K562 (cell line): ENCODE measurements around the gene SDHC. TPM values are rescaled to one million over a fixed set of nuclear protein-coding genes. Genes with fewer than 3 reads are reported as not detected.

ENCODE experiments used
- ATF2 ChIP-seq: sonication (generic); formaldehyde crosslinking; IDR thresholded peaks from 2 replicates; pipeline ENCODE4 v1.8.1; 2022; ENCODE audit warnings: missing genetic modification reagents
- DDX20 ChIP-seq: fragments of 450-650 bp; IDR thresholded peaks from 2 replicates; pipeline ENCODE4 v1.6.1; 2016; ENCODE audit warnings: missing genetic modification characterization, low read depth, mild to moderate bottlenecking, missing compliant biosample characterization, moderate library complexity
- HNRNPH1 ChIP-seq: fragments of 200-400 bp; formaldehyde crosslinking; optimal IDR thresholded peaks from 2 replicates; pipeline ENCODE3; 2017; ENCODE audit warnings: low read depth, mild to moderate bottlenecking, low read length, moderate library complexity
- KLF1 ChIP-seq: fragments of 450-650 bp; IDR thresholded peaks from 2 replicates; pipeline ENCODE4 v1.6.1; 2016; ENCODE audit warnings: missing genetic modification characterization, missing compliant biosample characterization
- NFIX ChIP-seq: fragments of 250-450 bp; sonication (Bioruptor Pico); IDR thresholded peaks from 2 replicates; pipeline ENCODE4 v1.4.0; 2020; ENCODE audit warnings: low read depth, mild to moderate bottlenecking, moderate library complexity
- NR3C1 ChIP-seq: sonication (generic); formaldehyde crosslinking; IDR thresholded peaks from 2 replicates; pipeline ENCODE4 v1.8.1; 2022; ENCODE audit warnings: missing genetic modification reagents
- RBM15 ChIP-seq: fragments of 200-400 bp; formaldehyde crosslinking; IDR thresholded peaks from 2 replicates; pipeline ENCODE4 v1.6.1; 2018; ENCODE audit warnings: mild to moderate bottlenecking, low read length, moderate library complexity; ENCODE audit not compliant: insufficient read depth
- SFPQ ChIP-seq: fragments of 200-400 bp; formaldehyde crosslinking; IDR thresholded peaks from 2 replicates; pipeline ENCODE4 v1.6.1; 2017; ENCODE audit warnings: mild to moderate bottlenecking, low read depth, low read length, moderate library complexity
- SIRT6 ChIP-seq: IDR thresholded peaks from one replicate; pipeline ENCODE4 v1.6.1; 2012; ENCODE audit warnings: low read depth, mild to moderate bottlenecking, control low read depth, inconsistent platforms, low read length, moderate library complexity
- SRSF1 ChIP-seq: fragments of 200-400 bp; formaldehyde crosslinking; IDR thresholded peaks from 2 replicates; pipeline ENCODE4 v1.6.1; 2017; ENCODE audit warnings: mild to moderate bottlenecking, low read depth, low read length, moderate library complexity
- TBP ChIP-seq: optimal IDR thresholded peaks from 2 replicates; pipeline ENCODE3; 2011; ENCODE audit warnings: low read depth, low read length, improper control_type of control experiment
- TCF7 ChIP-seq: sonication (generic); IDR thresholded peaks from 2 replicates; pipeline ENCODE4 v1.6.1; 2016; ENCODE audit warnings: antibody characterized with exemption, borderline replicate concordance
- TFAM ChIP-seq: fragments of 250-450 bp; sonication (Bioruptor Pico); conservative IDR thresholded peaks from 2 replicates; pipeline ENCODE4 v1.5.0; 2021; ENCODE audit warnings: mild to moderate bottlenecking, moderate library complexity
- XRCC4 ChIP-seq: IDR thresholded peaks from one replicate; pipeline ENCODE4 v1.6.1; 2011; ENCODE audit not compliant: insufficient read depth, insufficient read length; ENCODE audit errors: extremely low read depth
- YY1 ChIP-seq, 3 experiments: IDR thresholded peaks; 2 replicates each; pipeline ENCODE4 v1.6.1; 2011; ENCODE audit warnings: low read length in 2 of 3, mild to moderate bottlenecking in 2 of 3, moderate library complexity in 2 of 3, borderline replicate concordance in 1 of 3, control low read depth in 1 of 3, low read depth in 1 of 3; ENCODE audit not compliant: insufficient read depth in 3 of 3, insufficient replicate concordance in 2 of 3, control insufficient read depth in 1 of 3, insufficient read length in 1 of 3; ENCODE audit errors: extremely low read depth in 1 of 3
- ZNF318 ChIP-seq, 2 experiments: fragments of 450-650 bp; IDR thresholded peaks; 2 replicates each; pipeline ENCODE4 v1.6.1; 2016; ENCODE audit warnings: mild to moderate bottlenecking in 2 of 2, borderline replicate concordance in 1 of 2, low read depth in 1 of 2, moderate library complexity in 1 of 2
- polyA plus RNA-seq, 8 experiments: library from polyadenylated mRNA; depleted of rRNA in 4 of 8; stranded (reverse) in 5 of 8; unstranded in 3 of 8; fragments of >200 nt; fragmentation: Nextera tagmentation in 2 of 8; fragmentation: Illumina TruSeq in 1 of 8; extraction: Ambion mirVana in 2 of 8; extraction: Trizol in 1 of 8; gene quantifications; 2 replicates each; pipeline versions ENCODE4 v1.2.1 to v1.2.3, GENCODE V29; 2011 to 2014; ENCODE audit warnings: inconsistent platforms in 1 of 8, missing spikeins in 1 of 8
- total RNA-seq, 7 experiments: library from RNA; depleted of rRNA in 6 of 7; stranded (reverse); fragments of >200 nt in 6 of 7; fragmentation: Illumina TruSeq in 2 of 7; extraction: Trizol in 2 of 7; gene quantifications; 2 replicates each; pipeline versions ENCODE4 v1.2.1 to v1.2.3, GENCODE V29; 2011 to 2021; ENCODE audit warnings: low replicate concordance in 1 of 7

The SDHC gene
- total and polyA plus RNA-seq, 9 of the 15 experiments (the other 6 are each of a cell fraction or from before 2014, with no cell fraction given): 7.7 to 309 (median 174) TPM

GRCh38 chr1:161307230-161307768, 6.9 kb upstream of the SDHC start (continued):
- TF ChIP-seq SRSF1 (no peak), TBP (peak; percentile 48), DDX20 (no peak), TFAM (CRISPR knock-in tag) (no peak), NR3C1 (CRISPR knock-in tag) (no peak), XRCC4 (no peak), YY1 (IDR thresholded peaks at IDR 0.05; ENCODE audit: borderline replicate concordance in 1 of 3, control insufficient read depth in 1 of 3, extremely low read depth in 1 of 3, insufficient read depth in 3 of 3, insufficient read length in 1 of 3, insufficient replicate concordance in 2 of 3, low read depth in 1 of 3, low read length in 2 of 3) (no peak), SFPQ (no peak), HNRNPH1 (no peak), TCF7 (no peak), KLF1 (tag) (no peak), SIRT6 (no peak), ATF2 (no peak), NFIX (CRISPR knock-in tag) (no peak), ZNF318 (IDR thresholded peaks at IDR 0.05; ENCODE audit: borderline replicate concordance in 1 of 2, low read depth in 1 of 2) (no peak), RBM15 (no peak)
